ENCODE measurements around the gene C22orf31.
A peak's percentile ranks its signal among the peaks of the same experiment; 100 is the strongest.

C22orf31 gene

GRCh38 chr22:29030618-29031226 lies 30.9 kb downstream of the C22orf31 start (continued):
- no peak for TF ChIP-seq ZSCAN18 (tag by site-specific recombination; IDR thresholded peaks at IDR 0.05)
- peak; percentile 96 for TF ChIP-seq ZNF398 (tag by site-specific recombination; IDR thresholded peaks at IDR 0.05)
- TF ChIP-seq ZFHX2 (tag by site-specific recombination; conservative IDR thresholded peaks at IDR 0.05), result peak; percentile 85
- no peak for TF ChIP-seq GFI1B (tag by site-specific recombination; IDR thresholded peaks at IDR 0.05)
- peak; percentile 83 for TF ChIP-seq IKZF3 (tag by site-specific recombination; IDR thresholded peaks at IDR 0.05)
- peak; percentile 65 for TF ChIP-seq ZBTB20 (tag by site-specific recombination; IDR thresholded peaks at IDR 0.05)
- TF ChIP-seq ZNF571 (tag by site-specific recombination; IDR thresholded peaks at IDR 0.05), result no peak
- peak; percentile 60; the same call in 1 of the 2 replicates for TF ChIP-seq ZNF341 (tag by site-specific recombination; IDR thresholded peaks at IDR 0.05; ENCODE audit: low read depth)
- peak; percentile 60; the same call in 1 of the 2 replicates for TF ChIP-seq KLF1 (tag by site-specific recombination; IDR thresholded peaks at IDR 0.05)
- no peak for TF ChIP-seq ZNF596 (tag by site-specific recombination; IDR thresholded peaks at IDR 0.05)
- TF ChIP-seq ZNF362 (tag by site-specific recombination; IDR thresholded peaks at IDR 0.05), result no peak
- peak; percentile 29; the same call in 1 of the 2 replicates for TF ChIP-seq ZBTB17 (tag by site-specific recombination; IDR thresholded peaks at IDR 0.05)
- TF ChIP-seq ZNF121 (tag by site-specific recombination; IDR thresholded peaks at IDR 0.05), result no peak
- TF ChIP-seq ZNF600 (tag by site-specific recombination; IDR thresholded peaks at IDR 0.05), result no peak
- no peak for TF ChIP-seq MZF1 (tag by site-specific recombination; IDR thresholded peaks at IDR 0.05; ENCODE audit: borderline replicate concordance)
- 0 out of 2 replicates have a peak, but pooled peaks have one; percentile 7 for TF ChIP-seq PRDM10 (tag by site-specific recombination; IDR thresholded peaks at IDR 0.05)
- no peak for TF ChIP-seq ZNF311 (tag by site-specific recombination; IDR thresholded peaks at IDR 0.05; ENCODE audit: borderline replicate concordance)
- TF ChIP-seq ZXDB (tag by site-specific recombination; IDR thresholded peaks at IDR 0.05), result peak; percentile 38
- TF ChIP-seq ZBTB48 (tag by site-specific recombination; IDR thresholded peaks at IDR 0.05), result 0 out of 2 replicates have a peak, but pooled peaks have one; percentile 32
- TF ChIP-seq WT1 (tag by site-specific recombination; IDR thresholded peaks at IDR 0.05), result peak; percentile 84
- TF ChIP-seq ZNF10 (tag by site-specific recombination; IDR thresholded peaks at IDR 0.05), result no peak
- 0 out of 2 replicates have a peak, but pooled peaks have one; percentile 28 for TF ChIP-seq PRDM4 (tag by site-specific recombination; IDR thresholded peaks at IDR 0.05)
- peak; percentile 15; the same call in 1 of the 2 replicates for TF ChIP-seq ZBTB11 (tag by site-specific recombination; conservative IDR thresholded peaks at IDR 0.05; ENCODE audit: low read depth)
